ENCODE data around the gene ANAPC15. TPM values are rescaled to one million over a fixed set of nuclear protein-coding genes. Genes with fewer than 3 reads are reported as not detected.

The ANAPC15 gene
- total RNA-seq, 3 donors from 2014 or later (not counting 1 experiment from before 2014, with no cell fraction given): 22.0 to 38.3 (median 29.7) TPM

- H3K27me3 Mint-ChIP-seq (ENCODE audit: low read depth in 2 of 2): peaks cover 0 to 10% of the 10 kb centered on the region in 2 donors
- H3K36me3 Mint-ChIP-seq: no peaks in the 10 kb centered on the region
- Histone ChIP-seq H3K27ac (ENCODE audit: low read length) (no peak overlapping the region), H3K36me3 (ENCODE audit: control insufficient read depth, insufficient read depth, low read length) (no peaks in the 10 kb centered on the region), H3K4me3 (ENCODE audit: low read length) (no peak overlapping the region), H3K9me3 (ENCODE audit: control insufficient read depth, insufficient read depth, low read length) (no peaks in the 10 kb centered on the region), H3K27me3 (ENCODE audit: control insufficient read depth, insufficient read depth, low read length) (no peaks in the 10 kb centered on the region), H3K4me1 (ENCODE audit: control insufficient read depth, insufficient read depth, low read length) (peaks cover 3% of the 10 kb centered on the region)
- DNase-seq: no peak
- ATAC-seq: no peak
- H3K4me3 Mint-ChIP-seq: no peak overlapping the region
- peaks cover 4% of the 10 kb centered on the region in 2 donors for H3K4me1 Mint-ChIP-seq
- intact Hi-C loops (cut with micrococcal nuclease): no loop called here
- TF ChIP-seq, protein P1, sequence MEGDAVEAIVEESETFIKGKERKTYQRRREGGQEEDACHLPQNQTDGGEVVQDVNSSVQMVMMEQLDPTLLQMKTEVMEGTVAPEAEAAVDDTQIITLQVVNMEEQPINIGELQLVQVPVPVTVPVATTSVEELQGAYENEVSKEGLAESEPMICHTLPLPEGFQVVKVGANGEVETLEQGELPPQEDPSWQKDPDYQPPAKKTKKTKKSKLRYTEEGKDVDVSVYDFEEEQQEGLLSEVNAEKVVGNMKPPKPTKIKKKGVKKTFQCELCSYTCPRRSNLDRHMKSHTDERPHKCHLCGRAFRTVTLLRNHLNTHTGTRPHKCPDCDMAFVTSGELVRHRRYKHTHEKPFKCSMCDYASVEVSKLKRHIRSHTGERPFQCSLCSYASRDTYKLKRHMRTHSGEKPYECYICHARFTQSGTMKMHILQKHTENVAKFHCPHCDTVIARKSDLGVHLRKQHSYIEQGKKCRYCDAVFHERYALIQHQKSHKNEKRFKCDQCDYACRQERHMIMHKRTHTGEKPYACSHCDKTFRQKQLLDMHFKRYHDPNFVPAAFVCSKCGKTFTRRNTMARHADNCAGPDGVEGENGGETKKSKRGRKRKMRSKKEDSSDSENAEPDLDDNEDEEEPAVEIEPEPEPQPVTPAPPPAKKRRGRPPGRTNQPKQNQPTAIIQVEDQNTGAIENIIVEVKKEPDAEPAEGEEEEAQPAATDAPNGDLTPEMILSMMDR (IDR thresholded peaks at IDR 0.05): no peak
- 82% methylated on average over 3 of the region's 3 CpGs for WGBS (ENCODE audit: insufficient coverage)
- no peaks in the 10 kb centered on the region for H3K9me3 Mint-ChIP-seq
- no peak overlapping the region for H3K27ac Mint-ChIP-seq
These were observed 28.6 kb upstream of the ANAPC15 start for GRCh38 chr11:72141066-72141465.

- H3K27ac ChIP-seq (ENCODE audit: low read length): no peak overlapping the region
- no peaks in the 10 kb centered on the region for H3K9me3 Mint-ChIP-seq
- no peak overlapping the region for H3K4me3 ChIP-seq (ENCODE audit: low read length)
- H3K36me3 Mint-ChIP-seq: no peaks in the 10 kb centered on the region
- H3K27ac Mint-ChIP-seq: no peak overlapping the region
- H3K4me1 Mint-ChIP-seq: peaks cover 4% of the 10 kb centered on the region in 2 donors
- no peaks in the 10 kb centered on the region for H3K9me3 ChIP-seq (ENCODE audit: control insufficient read depth, insufficient read depth, low read length)
- H3K27me3 Mint-ChIP-seq (ENCODE audit: low read depth in 2 of 2): peaks cover 0 to 10% of the 10 kb centered on the region in 2 donors
- intact Hi-C loops (cut with micrococcal nuclease): no loop called here
- DNase-seq: no peak
- TF ChIP-seq, protein P1 (IDR thresholded peaks at IDR 0.05): no peak
- H3K27me3 ChIP-seq (ENCODE audit: control insufficient read depth, insufficient read depth, low read length): no peaks in the 10 kb centered on the region
- no peak overlapping the region for H3K4me3 Mint-ChIP-seq
- ATAC-seq: no peak
- no peaks in the 10 kb centered on the region for H3K36me3 ChIP-seq (ENCODE audit: control insufficient read depth, insufficient read depth, low read length)
- peaks cover 6% of the 10 kb centered on the region for H3K4me1 ChIP-seq (ENCODE audit: control insufficient read depth, insufficient read depth, low read length)
- 100% methylated on average over 2 of the region's 2 CpGs for WGBS (ENCODE audit: insufficient coverage)
These were observed 28.2 kb upstream of the ANAPC15 start for GRCh38 chr11:72140661-72141060.

DNA sequence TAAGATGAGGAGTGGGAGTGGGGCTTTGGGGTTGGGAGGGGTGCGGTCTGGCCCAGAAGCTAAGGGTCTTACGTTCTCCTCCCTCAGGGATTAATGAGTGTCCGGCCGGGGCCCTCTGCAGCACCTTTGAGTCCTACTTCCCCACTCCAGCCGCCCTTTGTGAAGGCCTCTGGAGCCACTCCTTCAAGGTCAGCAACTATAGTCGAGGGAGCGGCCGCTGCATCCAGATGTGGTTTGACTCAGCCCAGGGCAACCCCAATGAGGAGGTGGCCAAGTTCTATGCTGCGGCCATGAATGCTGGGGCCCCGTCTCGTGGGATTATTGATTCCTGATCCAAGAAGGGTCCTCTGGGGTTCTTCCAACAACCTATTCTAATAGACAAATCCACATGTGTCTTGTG is 27.0 kb upstream of the ANAPC15 start:
- H3K27me3 ChIP-seq (ENCODE audit: control insufficient read depth, insufficient read depth, low read length): no peaks in the 10 kb centered on the region
- H3K9me3 ChIP-seq (ENCODE audit: control insufficient read depth, insufficient read depth, low read length): no peaks in the 10 kb centered on the region
- 93% methylated on average over 10 of the region's 11 CpGs for WGBS (ENCODE audit: insufficient coverage)
- ATAC-seq: no peak
- Mint-ChIP-seq H3K4me3 (no peak overlapping the region), H3K27me3 (ENCODE audit: low read depth in 2 of 2) (peaks cover 0 to 10% of the 10 kb centered on the region in 2 donors), H3K36me3 (no peaks in the 10 kb centered on the region), H3K9me3 (no peaks in the 10 kb centered on the region), H3K27ac (no peak overlapping the region), H3K4me1 (peaks cover 4% of the 10 kb centered on the region in 2 donors)
- H3K27ac ChIP-seq (ENCODE audit: low read length): no peak overlapping the region
- TF ChIP-seq, protein P1 (IDR thresholded peaks at IDR 0.05): no peak
- peaks cover 6% of the 10 kb centered on the region for H3K4me1 ChIP-seq (ENCODE audit: control insufficient read depth, insufficient read depth, low read length)
- no peak overlapping the region for H3K4me3 ChIP-seq (ENCODE audit: low read length)
- DNase-seq: no peak
- H3K36me3 ChIP-seq (ENCODE audit: control insufficient read depth, insufficient read depth, low read length): no peaks in the 10 kb centered on the region
- intact Hi-C loops (cut with micrococcal nuclease): no loop called here

DNA sequence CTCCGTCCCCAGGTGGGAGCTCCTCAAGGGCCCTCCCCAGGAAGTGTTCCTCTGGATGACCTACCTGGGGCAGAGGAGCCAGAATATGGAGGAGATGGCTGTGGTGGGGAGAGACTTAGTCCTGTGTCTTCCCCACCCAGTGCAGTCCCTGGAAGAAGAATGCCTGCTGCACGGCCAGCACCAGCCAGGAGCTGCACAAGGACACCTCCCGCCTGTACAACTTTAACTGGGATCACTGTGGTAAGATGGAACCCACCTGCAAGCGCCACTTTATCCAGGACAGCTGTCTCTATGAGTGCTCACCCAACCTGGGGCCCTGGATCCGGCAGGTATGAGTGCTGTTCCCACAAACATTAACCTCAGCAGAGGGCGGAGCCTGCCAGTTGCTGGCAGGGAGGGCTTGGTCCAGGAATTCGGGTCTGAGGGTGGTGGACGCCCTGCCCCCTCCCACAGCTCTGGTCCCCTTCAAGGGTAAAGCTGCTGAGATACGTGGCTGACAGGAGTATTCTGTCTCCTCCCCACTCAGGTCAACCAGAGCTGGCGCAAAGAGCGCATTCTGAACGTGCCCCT is 26.4 kb upstream of the ANAPC15 start:
- Histone ChIP-seq H3K36me3 (ENCODE audit: control insufficient read depth, insufficient read depth, low read length) (no peaks in the 10 kb centered on the region), H3K27me3 (ENCODE audit: control insufficient read depth, insufficient read depth, low read length) (no peaks in the 10 kb centered on the region), H3K27ac (ENCODE audit: low read length) (no peak overlapping the region), H3K4me1 (ENCODE audit: control insufficient read depth, insufficient read depth, low read length) (peaks cover 5% of the 10 kb centered on the region), H3K4me3 (ENCODE audit: low read length) (no peak overlapping the region), H3K9me3 (ENCODE audit: control insufficient read depth, insufficient read depth, low read length) (no peaks in the 10 kb centered on the region)
- TF ChIP-seq, protein P1 (IDR thresholded peaks at IDR 0.05): no peak
- H3K27ac Mint-ChIP-seq: no peak overlapping the region
- DNase-seq: no peak
- intact Hi-C loops (cut with micrococcal nuclease): no loop called here
- ATAC-seq: no peak
- peaks cover 2 to 3% of the 10 kb centered on the region in 2 donors for H3K4me1 Mint-ChIP-seq
- H3K27me3 Mint-ChIP-seq (ENCODE audit: low read depth in 2 of 2): peaks cover 0 to 10% of the 10 kb centered on the region in 2 donors
- 84% methylated on average over 9 of the region's 12 CpGs for WGBS (ENCODE audit: insufficient coverage)
- no peak overlapping the region for H3K4me3 Mint-ChIP-seq
- H3K36me3 Mint-ChIP-seq: no peaks in the 10 kb centered on the region
- no peaks in the 10 kb centered on the region for H3K9me3 Mint-ChIP-seq
